ENCODE data around the gene FAM20A.
"Not testable (repeated sequence)": the region's sequence is repeated elsewhere in the genome, so short reads cannot be mapped to it uniquely, and the experiment has no call there.

The FAM20A gene

GRCh38 chr17:68540981-68541380 is 60.2 kb downstream of the FAM20A start:
- intact Hi-C loops (cut with DNase I), result no loop called here
- DNase-seq, result no peak

DNA sequence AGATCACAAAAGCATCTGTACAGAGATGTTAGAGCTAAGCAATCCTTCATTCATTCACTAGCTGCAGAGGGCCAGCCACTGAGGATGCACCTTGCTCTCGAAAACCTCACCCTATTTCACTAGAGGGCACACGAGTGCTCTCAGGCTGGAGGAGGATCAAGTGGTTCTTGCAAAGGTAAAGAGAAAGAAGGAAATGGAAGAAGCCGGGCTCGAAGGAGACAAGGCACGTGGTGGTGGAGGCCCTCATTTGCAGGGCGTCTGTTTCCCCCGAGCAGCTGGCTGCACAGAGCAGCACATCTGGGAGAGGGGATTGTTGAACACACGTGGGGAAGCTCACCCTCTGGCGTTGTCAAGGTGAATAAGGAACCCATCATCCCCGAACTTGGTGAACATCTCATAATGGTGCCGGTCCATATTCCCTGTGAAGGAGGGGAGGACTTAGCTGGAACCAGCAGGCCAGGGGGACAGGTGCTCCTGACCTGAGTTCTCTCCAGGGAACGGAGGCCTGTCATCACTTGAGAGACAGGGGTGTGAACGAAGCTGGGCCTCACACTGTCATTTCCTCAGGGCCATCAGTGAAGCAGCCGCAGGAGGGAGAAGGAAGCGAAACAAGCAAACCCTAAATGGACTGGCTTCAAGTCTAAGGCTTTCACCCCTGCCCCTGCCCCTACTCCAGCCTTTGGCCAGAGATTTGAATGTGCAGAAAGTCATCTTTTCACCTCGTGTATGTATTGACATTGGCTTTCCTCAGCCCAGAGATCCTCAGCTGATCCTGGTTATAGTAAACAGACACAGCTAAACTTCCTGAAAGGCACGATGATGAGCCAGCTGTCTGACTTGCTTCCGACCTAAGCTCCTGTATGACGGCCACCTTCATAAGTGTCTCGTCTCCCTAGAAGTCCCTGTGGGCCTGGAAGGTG is 61.4 kb downstream of the FAM20A start:
- DNase-seq, result peak in 31 of 42 donors; percentile 9 to 75 (median 36)

DNA sequence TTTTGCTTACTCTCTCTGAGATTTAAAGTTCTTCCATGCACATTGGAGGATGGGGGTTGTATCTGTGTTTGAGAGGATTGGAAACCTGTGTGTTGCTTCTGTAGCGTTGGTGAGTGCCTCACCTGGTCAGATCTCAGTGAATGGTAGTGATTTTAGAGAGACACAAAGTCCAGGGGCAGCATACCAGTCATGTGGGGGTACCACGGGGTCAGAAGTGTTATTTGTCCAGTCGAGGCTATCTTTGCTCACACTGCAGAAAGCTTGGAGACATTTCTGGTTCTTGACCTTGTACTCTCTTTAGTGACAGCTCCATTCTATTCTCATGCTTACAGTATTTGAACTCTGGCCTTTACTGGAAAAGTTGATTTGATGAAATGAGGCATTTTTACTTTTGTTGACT is 65.2 kb downstream of the FAM20A start:
- intact Hi-C loops (cut with DNase I), result loop anchor here (10.0 kb wide), 1 partner anchor 229 kb away; no protein-coding TSS in a partner anchor
- DNase-seq, result no peak

More for the DNA sequence above, 61.4 kb downstream of the FAM20A start:
- intact Hi-C loops (cut with DNase I), result loop anchor here (10.0 kb wide), 1 partner anchor 225 kb away; no protein-coding TSS in a partner anchor

DNA sequence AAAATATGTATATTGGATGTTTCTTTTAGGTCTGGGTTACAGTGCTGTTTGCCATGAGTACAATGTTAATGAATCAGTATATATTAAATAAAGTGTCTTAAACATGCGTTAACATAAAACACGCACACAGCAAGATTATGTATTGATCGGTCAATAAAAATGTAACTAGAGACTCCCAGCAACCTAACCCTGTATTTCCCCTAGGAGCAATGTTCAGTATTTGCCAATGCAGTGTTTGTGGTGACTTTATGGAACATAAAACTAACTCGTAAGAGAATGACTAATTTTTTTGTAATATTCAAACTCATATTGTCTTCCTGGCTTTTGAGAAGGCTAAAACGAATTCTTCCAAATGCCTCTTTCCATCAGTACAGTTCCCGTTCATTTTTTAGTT is 66.5 kb downstream of the FAM20A start:
- no peak for DNase-seq
- intact Hi-C loops (cut with DNase I), result loop anchor here (10.0 kb wide), 1 partner anchor 230 kb away; no protein-coding TSS in a partner anchor

- intact Hi-C loops (cut with DNase I), result loop anchor here (10.0 kb wide), 1 partner anchor 231 kb away; no protein-coding TSS in a partner anchor
- no peak for DNase-seq
These were observed 67.1 kb downstream of the FAM20A start for GRCh38 chr17:68533887-68534694.

DNA sequence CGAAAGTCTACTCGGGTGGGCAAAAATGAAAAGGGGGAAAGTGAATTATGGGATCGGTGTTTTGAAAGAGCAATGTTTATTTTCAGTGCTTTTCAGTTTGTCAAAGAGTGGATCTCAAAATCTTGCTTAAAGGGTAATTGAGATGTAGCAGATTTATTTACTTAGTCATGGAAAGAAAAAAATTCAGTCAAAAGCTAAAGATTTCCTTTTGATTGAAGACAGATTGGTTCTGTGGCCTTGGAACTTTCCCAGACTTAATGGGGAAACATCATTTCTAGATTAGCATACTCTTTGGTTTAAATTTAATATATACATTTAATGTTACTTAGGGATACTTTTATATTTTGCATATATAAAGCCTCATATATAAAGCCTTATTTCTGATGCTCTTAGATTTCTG is 68.3 kb downstream of the FAM20A start:
- no peak for DNase-seq
- intact Hi-C loops (cut with DNase I), result loop anchor here (10.0 kb wide), 1 partner anchor 232 kb away; no protein-coding TSS in a partner anchor

- DNase-seq, result no peak
- intact Hi-C loops (cut with DNase I), result loop anchor here (10.0 kb wide), 1 partner anchor 234 kb away; no protein-coding TSS in a partner anchor
These were observed 69.9 kb downstream of the FAM20A start for GRCh38 chr17:68531252-68531651.

- intact Hi-C loops (cut with DNase I), result no loop called here
- DNase-seq, result no peak
These were observed 73.9 kb downstream of the FAM20A start for GRCh38 chr17:68527314-68527713.

DNA sequence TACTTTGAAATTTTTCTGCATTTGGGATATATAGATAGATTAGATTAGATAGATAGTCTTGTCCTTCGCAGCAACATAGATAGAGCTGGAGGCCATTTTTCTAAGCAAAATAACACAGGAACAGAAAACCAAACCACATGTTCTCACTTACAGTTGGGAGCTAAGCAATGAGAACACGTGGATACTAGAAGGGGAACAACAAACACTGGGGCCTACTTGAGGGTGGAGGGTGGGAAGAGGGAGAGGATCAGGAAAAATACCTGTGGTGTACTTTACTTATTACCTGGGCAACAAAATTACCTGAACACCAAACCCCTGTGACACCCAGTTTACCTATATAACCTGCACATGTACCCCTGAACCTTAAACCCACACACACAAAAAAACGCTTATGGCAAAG is 74.6 kb downstream of the FAM20A start:
- no peak for DNase-seq
- intact Hi-C loops (cut with DNase I), result no loop called here

DNA sequence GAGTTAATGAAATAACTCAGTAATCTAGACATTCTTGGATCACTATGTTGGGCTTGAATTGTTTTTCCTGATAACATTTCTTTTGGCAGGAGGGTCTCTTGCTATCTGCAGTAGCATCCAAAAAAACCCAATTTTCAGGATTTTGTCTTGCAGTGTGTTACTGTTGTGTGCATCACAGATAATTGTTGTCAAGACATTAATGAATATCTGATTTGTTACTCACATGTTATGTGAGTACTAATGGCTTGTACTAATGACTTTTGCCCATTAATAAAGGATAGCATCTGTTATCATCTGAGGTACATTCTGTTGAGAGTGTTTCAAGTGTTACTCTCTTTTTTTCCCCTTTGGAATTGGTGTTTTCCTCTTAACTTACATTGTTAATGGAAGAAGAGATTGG is 78.9 kb downstream of the FAM20A start:
- intact Hi-C loops (cut with DNase I), result no loop called here
- peak in 1 of 42 donors; percentile 7 for DNase-seq

GRCh38 chr17:68519911-68520310 is 81.3 kb downstream of the FAM20A start:
- no peak for DNase-seq
- intact Hi-C loops (cut with DNase I), result no loop called here

GRCh38 chr17:68519051-68519450 is 82.1 kb downstream of the FAM20A start:
- DNase-seq; intact Hi-C loops (cut with DNase I): not testable (repeated sequence)

DNA sequence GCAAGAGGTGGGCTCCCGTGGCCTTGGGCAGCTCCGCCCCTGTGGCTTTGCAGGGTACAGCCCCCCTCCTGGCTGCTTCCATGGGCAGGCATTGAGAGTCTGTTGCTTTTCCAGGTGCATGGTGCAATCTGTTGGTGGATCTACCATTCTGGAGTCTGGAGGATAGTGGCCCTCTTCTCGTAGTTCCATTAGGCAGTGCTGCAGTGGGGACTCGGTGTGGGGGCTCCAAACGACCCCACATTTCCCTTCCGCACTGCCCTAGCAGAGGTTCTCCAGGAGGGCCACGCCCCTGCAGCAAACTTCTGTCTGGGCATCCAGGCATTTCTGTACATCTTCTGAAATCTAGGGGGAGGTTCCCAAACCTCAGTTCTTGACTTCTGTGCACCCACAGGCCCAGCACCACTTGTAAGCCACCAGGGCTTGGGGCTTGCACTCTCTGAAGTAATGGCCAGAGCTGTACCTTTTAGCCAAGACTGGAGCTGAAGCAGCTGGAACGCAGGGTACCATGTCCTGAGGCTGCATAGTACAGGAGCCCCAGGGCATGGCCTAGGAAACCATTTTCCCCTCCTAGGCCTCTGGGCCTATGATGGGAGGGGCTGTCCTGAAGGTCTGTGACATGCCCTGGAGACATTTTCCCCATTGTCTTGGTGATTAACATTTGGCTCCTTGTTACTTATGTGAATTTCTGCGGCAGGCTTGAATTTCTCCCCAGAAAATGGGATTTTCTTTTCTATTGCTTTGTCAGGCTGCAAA is 82.9 kb downstream of the FAM20A start:
- intact Hi-C loops (cut with DNase I), result no loop called here
- DNase-seq, result no peak

GRCh38 chr17:68517605-68518004 is 83.6 kb downstream of the FAM20A start:
- DNase-seq; intact Hi-C loops (cut with DNase I): not testable (repeated sequence)

- no peak for DNase-seq
- intact Hi-C loops (cut with DNase I), result no loop called here
These were observed 84.4 kb downstream of the FAM20A start for GRCh38 chr17:68516732-68517131.

GRCh38 chr17:68514831-68515635 is 86.1 kb downstream of the FAM20A start:
- intact Hi-C loops (cut with DNase I), result loop anchor here (5.0 kb wide), 1 partner anchor 58 kb away; the partner anchor contains the start of gene WIPI1
- DNase-seq, result peak in 10 of 42 donors; percentile 23 to 52 (median 30)

DNA sequence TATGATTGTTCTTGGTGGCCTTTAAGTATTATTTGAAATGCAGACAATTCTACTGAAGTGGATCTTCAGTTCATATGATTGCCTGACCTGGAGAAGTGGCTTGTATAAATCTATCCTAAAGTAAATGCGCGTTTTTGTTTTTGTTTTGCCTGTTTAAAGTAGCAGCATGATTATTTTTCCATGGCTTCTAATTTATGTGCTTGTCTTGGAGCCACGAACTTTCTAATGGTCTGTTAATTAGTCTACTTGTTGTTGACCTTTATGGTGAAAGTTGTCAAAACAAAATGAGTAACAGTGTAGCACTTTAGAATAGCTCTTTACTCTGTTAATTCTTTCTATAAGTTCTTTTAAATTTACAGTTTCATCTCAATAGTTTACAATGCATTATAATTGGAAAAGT is 87.2 kb downstream of the FAM20A start:
- DNase-seq, result no peak
- intact Hi-C loops (cut with DNase I), result loop anchor here (5.0 kb wide), 1 partner anchor 57 kb away; the partner anchor contains the start of gene WIPI1

DNA sequence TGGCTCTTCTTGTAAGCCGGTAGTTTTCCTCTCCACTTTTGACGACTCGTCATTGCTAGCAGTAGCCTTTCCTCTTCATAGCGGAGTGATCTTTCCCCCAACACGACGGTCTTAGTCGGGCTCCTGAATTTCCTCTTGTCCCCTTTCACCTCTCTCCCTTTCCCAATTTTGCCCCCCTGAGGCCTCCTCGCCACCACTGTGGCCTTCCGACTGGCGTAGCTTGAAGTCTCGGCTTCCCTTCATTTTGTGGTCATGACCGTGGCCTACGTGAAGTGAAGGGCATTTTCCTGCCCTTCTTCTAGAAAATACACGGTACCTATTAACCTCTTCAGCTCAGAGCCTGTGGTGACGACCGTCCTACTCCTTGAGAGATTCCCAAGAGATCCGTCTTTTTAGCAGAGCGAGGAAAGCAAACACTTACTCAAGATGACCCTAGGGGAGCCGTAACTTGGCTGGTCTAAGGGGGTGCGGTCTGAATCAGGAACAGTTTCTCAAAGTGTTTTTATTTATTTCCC is 88.2 kb downstream of the FAM20A start:
- peak in 9 of 42 donors; percentile 7 to 51 (median 16) for DNase-seq

More for the DNA sequence above, 88.2 kb downstream of the FAM20A start:
- intact Hi-C loops (cut with DNase I), result loop anchor here (5.0 kb wide), 1 partner anchor 56 kb away; the partner anchor contains the start of gene WIPI1

Measured in head of caudate nucleus (tissue), 42 donors.